ENCODE data around the gene ADIPOR1. TPM values are rescaled to one million over a fixed set of nuclear protein-coding genes. Genes with fewer than 3 reads are reported as not detected.

Gene ADIPOR1
- total RNA-seq, 1 donor from 2014 or later, result 51.4 TPM

Small RNAs within 50 kb of the gene (small RNA-seq; reads per million reads assigned to genes)
- gene RF00019, result not detected

Other genes with a start within 250 kb of the ADIPOR1 start
- 0.41 TPM for gene SYT2, start 247.9 kb downstream of the ADIPOR1 start, total RNA-seq
- gene KDM5B, start 149.9 kb downstream of the ADIPOR1 start, total RNA-seq, result 148 TPM
- gene PCAT6, start 147.4 kb downstream of the ADIPOR1 start, total RNA-seq, result not detected
- 15.5 TPM for gene RABIF, start 69.2 kb downstream of the ADIPOR1 start, total RNA-seq
- 43.6 TPM for gene KLHL12, start 31.1 kb downstream of the ADIPOR1 start, total RNA-seq
- 21.2 TPM for gene CYB5R1, start 8.9 kb upstream of the ADIPOR1 start, total RNA-seq
- 147 TPM for gene TMEM183A, start 49.1 kb upstream of the ADIPOR1 start, total RNA-seq
- gene PPFIA4, start 68.2 kb upstream of the ADIPOR1 start, total RNA-seq, result 12.6 TPM
- under 0.01 TPM for gene MYOG, start 127.7 kb upstream of the ADIPOR1 start, total RNA-seq
- 11.0 TPM for gene ADORA1, start 169.4 kb upstream of the ADIPOR1 start, total RNA-seq
- gene MYBPH, start 217.5 kb upstream of the ADIPOR1 start, total RNA-seq, result not detected
- not detected for gene CHI3L1, start 228.4 kb upstream of the ADIPOR1 start, total RNA-seq

Data from frontal cortex (tissue), 1 donor.